ENCODE measurements around the gene SOX15. TPM values are rescaled to one million over a fixed set of nuclear protein-coding genes. Genes with fewer than 3 reads are reported as not detected.

The SOX15 gene
- total and polyA plus RNA-seq, 4 donors = 1.2 to 17.2 (median 11.0) TPM

GRCh38 chr17:7588553-7589203 lies 1.2 kb downstream of the SOX15 start:
- 66% methylated on average over 26 of the region's 30 CpGs for WGBS (ENCODE audit: insufficient coverage)
- Histone ChIP-seq H3K27ac (ENCODE audit: low read depth, low read length) (peak overlapping the region; percentile 52), H3K9me3 (ENCODE audit: control insufficient read depth, insufficient read depth, low read length) (no peaks in the 10 kb centered on the region), H3K4me3 (ENCODE audit: low read depth, low read length) (peak overlapping the region; percentile 64), H3K36me3 (ENCODE audit: control insufficient read depth, insufficient read depth, low read length) (peaks cover 86% of the 10 kb centered on the region), H3K27me3 (ENCODE audit: control insufficient read depth, insufficient read depth, low read length) (no peaks in the 10 kb centered on the region), H3K4me1 (ENCODE audit: control insufficient read depth, insufficient read depth, low read length) (peaks cover 41% of the 10 kb centered on the region)
- no peak for DNase-seq (ENCODE audit: low read depth in 4 of 6, low spot score in 6 of 6)

- no peak overlapping the region for H3K4me3 ChIP-seq (ENCODE audit: low read depth, low read length)
- H3K27me3 ChIP-seq (ENCODE audit: control insufficient read depth, insufficient read depth, low read length) = no peaks in the 10 kb centered on the region
- no peak for DNase-seq (ENCODE audit: low read depth in 4 of 6, low spot score in 6 of 6)
- H3K36me3 ChIP-seq (ENCODE audit: control insufficient read depth, insufficient read depth, low read length) = peaks cover 81% of the 10 kb centered on the region
- 78% methylated on average over 9 of the region's 12 CpGs for WGBS (ENCODE audit: insufficient coverage)
- H3K4me1 ChIP-seq (ENCODE audit: control insufficient read depth, insufficient read depth, low read length) = peaks cover 50% of the 10 kb centered on the region
- no peak overlapping the region for H3K27ac ChIP-seq (ENCODE audit: low read depth, low read length)
- no peaks in the 10 kb centered on the region for H3K9me3 ChIP-seq (ENCODE audit: control insufficient read depth, insufficient read depth, low read length)
These were observed 2.3 kb downstream of the SOX15 start for GRCh38 chr17:7587420-7588151.

- Histone ChIP-seq H3K27me3 (ENCODE audit: control insufficient read depth, insufficient read depth, low read length) (no peaks in the 10 kb centered on the region), H3K9me3 (ENCODE audit: control insufficient read depth, insufficient read depth, low read length) (no peaks in the 10 kb centered on the region), H3K36me3 (ENCODE audit: control insufficient read depth, insufficient read depth, low read length) (peaks cover 81% of the 10 kb centered on the region), H3K27ac (ENCODE audit: low read depth, low read length) (no peak overlapping the region), H3K4me1 (ENCODE audit: control insufficient read depth, insufficient read depth, low read length) (peaks cover 57% of the 10 kb centered on the region), H3K4me3 (ENCODE audit: low read depth, low read length) (no peak overlapping the region)
- WGBS (ENCODE audit: insufficient coverage) = 84% methylated on average over 5 of the region's 9 CpGs
- DNase-seq (ENCODE audit: low read depth in 4 of 6, low spot score in 6 of 6) = no peak
These were observed 3.0 kb downstream of the SOX15 start for GRCh38 chr17:7586673-7587419.

- peak; percentile 95 to 100 (median 98) for DNase-seq (ENCODE audit: low read depth in 4 of 6, low spot score in 6 of 6)
- H3K4me1 ChIP-seq (ENCODE audit: control insufficient read depth, insufficient read depth, low read length) = peaks cover 71% of the 10 kb centered on the region
- H3K9me3 ChIP-seq (ENCODE audit: control insufficient read depth, insufficient read depth, low read length) = no peaks in the 10 kb centered on the region
- 12% methylated on average over 69 of the region's 69 CpGs for WGBS (ENCODE audit: insufficient coverage)
- peaks cover 80% of the 10 kb centered on the region for H3K36me3 ChIP-seq (ENCODE audit: control insufficient read depth, insufficient read depth, low read length)
- H3K27me3 ChIP-seq (ENCODE audit: control insufficient read depth, insufficient read depth, low read length) = no peaks in the 10 kb centered on the region
- H3K4me3 ChIP-seq (ENCODE audit: low read depth, low read length) = peak within 1 kb of the TSS; percentile 94
- peak within 1 kb of the TSS; percentile 99 for H3K27ac ChIP-seq (ENCODE audit: low read depth, low read length)
These were observed 6.4 kb downstream of the SOX15 start, which contains the start of gene MPDU1 for GRCh38 chr17:7583253-7584109. Gene MPDU1, plus strand, starts transcription at chr17:7583852. Its CDS starts 11 bp downstream, at chr17:7583863.

GRCh38 chr17:7582396-7583252 lies 7.3 kb downstream of the SOX15 start:
- peaks cover 62% of the 10 kb centered on the region for H3K4me1 ChIP-seq (ENCODE audit: control insufficient read depth, insufficient read depth, low read length)
- WGBS (ENCODE audit: insufficient coverage) = 85% methylated on average over 33 of the region's 36 CpGs

GRCh38 chr17:7580604-7581575 lies 9.0 kb downstream of the SOX15 start:
- Histone ChIP-seq H3K9me3 (ENCODE audit: control insufficient read depth, insufficient read depth, low read length) (no peaks in the 10 kb centered on the region), H3K4me3 (ENCODE audit: low read depth, low read length) (no peak overlapping the region), H3K27ac (ENCODE audit: low read depth, low read length) (no peak overlapping the region), H3K36me3 (ENCODE audit: control insufficient read depth, insufficient read depth, low read length) (peaks cover 80% of the 10 kb centered on the region), H3K4me1 (ENCODE audit: control insufficient read depth, insufficient read depth, low read length) (peaks cover 65% of the 10 kb centered on the region), H3K27me3 (ENCODE audit: control insufficient read depth, insufficient read depth, low read length) (no peaks in the 10 kb centered on the region)
- DNase-seq (ENCODE audit: low read depth in 4 of 6, low spot score in 6 of 6) = no peak
- 82% methylated on average over 17 of the region's 23 CpGs for WGBS (ENCODE audit: insufficient coverage)

More at GRCh38 chr17:7582396-7583252, 7.3 kb downstream of the SOX15 start:
- H3K9me3 ChIP-seq (ENCODE audit: control insufficient read depth, insufficient read depth, low read length) = no peaks in the 10 kb centered on the region
- peak overlapping the region; percentile 94 for H3K4me3 ChIP-seq (ENCODE audit: low read depth, low read length)
- no peak for DNase-seq (ENCODE audit: low read depth in 4 of 6, low spot score in 6 of 6)
- H3K27me3 ChIP-seq (ENCODE audit: control insufficient read depth, insufficient read depth, low read length) = no peaks in the 10 kb centered on the region
- H3K27ac ChIP-seq (ENCODE audit: low read depth, low read length) = peak overlapping the region; percentile 99
- H3K36me3 ChIP-seq (ENCODE audit: control insufficient read depth, insufficient read depth, low read length) = peaks cover 80% of the 10 kb centered on the region

- H3K36me3 ChIP-seq (ENCODE audit: control insufficient read depth, insufficient read depth, low read length) = peaks cover 80% of the 10 kb centered on the region
- no peaks in the 10 kb centered on the region for H3K27me3 ChIP-seq (ENCODE audit: control insufficient read depth, insufficient read depth, low read length)
- no peak overlapping the region for H3K4me3 ChIP-seq (ENCODE audit: low read depth, low read length)
- WGBS (ENCODE audit: insufficient coverage) = 85% methylated on average over 11 of the region's 12 CpGs
- peaks cover 58% of the 10 kb centered on the region for H3K4me1 ChIP-seq (ENCODE audit: control insufficient read depth, insufficient read depth, low read length)
- DNase-seq (ENCODE audit: low read depth in 4 of 6, low spot score in 6 of 6) = no peak
- peak overlapping the region; percentile 57 for H3K27ac ChIP-seq (ENCODE audit: low read depth, low read length)
- H3K9me3 ChIP-seq (ENCODE audit: control insufficient read depth, insufficient read depth, low read length) = no peaks in the 10 kb centered on the region
These were observed 9.9 kb downstream of the SOX15 start for GRCh38 chr17:7579834-7580603.
